Measurements from ENCODE around the gene CRK. TPM values are rescaled to one million over a fixed set of nuclear protein-coding genes. Genes with fewer than 3 reads are reported as not detected.

CRK gene
- 97.0 TPM for total RNA-seq

GRCh38 chr17:1455797-1456599, at the start of gene CRK:
TSS of gene CRK (minus strand) at chr17:1456232. CDS start at chr17:1456117, 115 bp downstream.

GRCh38 chr17:1492249-1493206, 36.5 kb upstream of the CRK start, which contains the start of gene MYO1C:
TSS of gene MYO1C (minus strand) at chr17:1492686. CDS start at chr17:1492487, 199 bp downstream.

GRCh38 chr17:1399679-1400512, 56.1 kb downstream of the CRK start, which contains the start of gene YWHAE:
TSS of gene YWHAE (minus strand) at chr17:1400222. CDS start at chr17:1400110, 112 bp downstream.

Other genes with a start within 250 kb of the CRK start
- not detected for gene BHLHA9, start 185.8 kb downstream of the CRK start, total RNA-seq
- not detected for gene TRARG1, start 176.6 kb downstream of the CRK start, total RNA-seq
- gene YWHAE, start 56.0 kb downstream of the CRK start, total RNA-seq = 686 TPM
- 17.8 TPM for gene MYO1C, start 36.5 kb upstream of the CRK start, total RNA-seq
- gene INPP5K, start 60.4 kb upstream of the CRK start, total RNA-seq = 49.5 TPM
- gene PITPNA, start 106.6 kb upstream of the CRK start, total RNA-seq = 26.0 TPM
- 25.7 TPM for gene SLC43A2, start 172.6 kb upstream of the CRK start, total RNA-seq
- gene SCARF1, start 189.5 kb upstream of the CRK start, total RNA-seq = 3.1 TPM
- 1.6 TPM for gene RILP, start 193.6 kb upstream of the CRK start, total RNA-seq
- 183 TPM for gene PRPF8, start 228.6 kb upstream of the CRK start, total RNA-seq